HCT116 (cell line): ENCODE results near the gene SRGAP1.

Source experiments
- CTCF ChIP-seq, 3 experiments: fragments of 200-600 bp in 1 of 3; sonication (generic) in 1 of 3; IDR thresholded peaks in 2 of 3; conservative IDR thresholded peaks in 1 of 3; 2 replicates each; pipeline ENCODE4 v1.5.1; 2012 to 2017; ENCODE audit warnings: low read depth in 2 of 3, low read length in 2 of 3, antibody characterized with exemption in 1 of 3, borderline replicate concordance in 1 of 3, control low read depth in 1 of 3, mild to moderate bottlenecking in 1 of 3, mixed read lengths in 1 of 3, mixed run types in 1 of 3, moderate library complexity in 1 of 3; ENCODE audit not compliant: insufficient read depth in 1 of 3
- EZH2 ChIP-seq: fragments of 200-600 bp; sonication (generic); IDR thresholded peaks from 2 replicates; pipeline ENCODE4 v1.6.1; 2017; ENCODE audit warnings: antibody characterized with exemption, mixed run types
- POLR2A ChIP-seq: IDR thresholded peaks from 2 replicates; pipeline ENCODE4 v1.7.0; 2011; ENCODE audit warnings: borderline replicate concordance; ENCODE audit not compliant: insufficient read depth, insufficient read length; ENCODE audit errors: extremely low read depth
- POLR2AphosphoS5 ChIP-seq: IDR thresholded peaks from 2 replicates; pipeline ENCODE4 v1.6.1; 2011; ENCODE audit warnings: mild to moderate bottlenecking, low read depth, low read length, moderate library complexity
- SIN3A ChIP-seq: IDR thresholded peaks from 2 replicates; pipeline ENCODE4 v1.6.1; 2012; ENCODE audit warnings: low read depth
- SRF ChIP-seq: IDR thresholded peaks from 2 replicates; pipeline ENCODE4 v1.6.1; 2012; ENCODE audit warnings: low read depth
- ZNF274 ChIP-seq: fragments of 200-500 bp; sonication (Bioruptor generic); IDR thresholded peaks from 2 replicates; pipeline ENCODE4 v1.6.1; 2014; ENCODE audit warnings: mild to moderate bottlenecking, low read depth, low read length, inconsistent platforms
- TF ChIP-seq, protein P1 (sequence below): IDR thresholded peaks from 2 replicates; pipeline ENCODE4 v1.6.1; 2012

DNA sequence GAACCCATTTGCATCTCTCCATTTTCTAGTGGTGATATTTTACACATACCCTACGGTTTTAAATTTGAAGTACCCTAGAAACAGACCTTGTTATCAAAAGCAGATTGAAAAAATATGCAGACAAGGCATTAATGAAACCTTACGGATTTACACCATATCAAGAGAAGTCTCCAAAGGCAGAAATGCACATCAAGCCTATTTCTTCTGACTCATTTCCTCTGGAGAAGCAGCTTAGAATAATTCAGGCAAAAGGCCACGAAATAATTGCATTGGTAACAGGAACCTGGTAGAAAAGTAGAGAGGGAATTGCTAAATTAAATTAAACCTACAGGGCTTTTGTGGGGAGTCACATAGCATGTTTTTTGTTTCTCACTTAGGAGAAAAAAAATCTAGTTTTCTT is 342.9 kb downstream of the SRGAP1 start:
- TF ChIP-seq SIN3A (no peak), CTCF (IDR thresholded peaks at IDR 0.05 in 2 of 3, conservative IDR thresholded peaks at IDR 0.05 in 1 of 3; ENCODE audit: borderline replicate concordance in 1 of 3, insufficient read depth in 1 of 3, low read depth in 2 of 3, low read length in 2 of 3) (no peak), SRF (no peak), ZNF274 (no peak), POLR2AphosphoS5 (no peak), POLR2A (no peak), EZH2 (no peak)
- TF ChIP-seq, protein P1, sequence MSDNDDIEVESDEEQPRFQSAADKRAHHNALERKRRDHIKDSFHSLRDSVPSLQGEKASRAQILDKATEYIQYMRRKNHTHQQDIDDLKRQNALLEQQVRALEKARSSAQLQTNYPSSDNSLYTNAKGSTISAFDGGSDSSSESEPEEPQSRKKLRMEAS: no peak
